Nephron (organoid): ENCODE results near the gene TMPRSS4.
A peak's percentile ranks its signal among the peaks of the same experiment; 100 is the strongest.

Experiments used
- H3K27ac Mint-ChIP-seq, 3 experiments: 2 replicates each; pipeline ENCODE4 v1.8.0; 2020; ENCODE audit warnings: mixed read lengths in 3 of 3, mild to moderate bottlenecking in 2 of 3, moderate library complexity in 1 of 3
- H3K27me3 Mint-ChIP-seq: 2 replicates; pipeline ENCODE4 v1.8.0; 2021; ENCODE audit warnings: low read depth, mild to moderate bottlenecking, moderate library complexity, mixed read lengths
- H3K36me3 Mint-ChIP-seq: 2 replicates; pipeline ENCODE4 v1.8.0; 2020; ENCODE audit warnings: low read depth, mixed read lengths
- H3K4me1 Mint-ChIP-seq: 2 replicates; pipeline ENCODE4 v1.8.0; 2020; ENCODE audit warnings: mixed read lengths
- H3K4me3 Mint-ChIP-seq, 3 experiments: 2 replicates each; pipeline ENCODE4 v1.8.0; 2020; ENCODE audit warnings: mild to moderate bottlenecking in 3 of 3, mixed read lengths in 3 of 3, moderate library complexity in 2 of 3
- H3K9me3 Mint-ChIP-seq: 2 replicates; pipeline ENCODE4 v1.8.0; 2020; ENCODE audit warnings: mixed read lengths
- TF ChIP-seq, protein P1 (sequence below), 3 experiments: fragments of 200-600 bp; sonication (generic); IDR thresholded peaks; one replicate each; pipeline ENCODE4 v1.5.0; 2021; ENCODE audit warnings: antibody characterized with exemption in 3 of 3; ENCODE audit not compliant: unreplicated experiment in 3 of 3

The TMPRSS4 gene

DNA sequence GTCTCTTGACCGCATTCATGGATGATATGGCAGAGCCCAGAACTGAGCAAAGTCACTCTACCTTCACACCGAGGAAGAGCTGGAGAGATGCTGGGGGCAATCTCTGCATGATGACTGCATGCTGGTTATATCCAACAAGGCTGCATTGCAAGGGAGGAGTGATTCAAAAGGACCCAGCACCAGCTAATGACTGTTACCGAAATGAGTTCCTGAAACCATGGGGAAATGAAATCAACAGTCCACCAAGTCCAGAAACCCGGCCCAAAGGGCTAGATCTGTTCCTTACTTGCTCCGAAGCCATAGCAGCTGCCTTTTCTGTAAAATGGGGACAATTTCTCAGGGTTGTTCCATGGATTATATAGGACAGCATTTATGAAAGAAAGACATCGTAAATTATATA lies 11.1 kb downstream of the TMPRSS4 start:
- H3K4me3 Mint-ChIP-seq = no peak overlapping the region
- peaks cover 21% of the 10 kb centered on the region for H3K27me3 Mint-ChIP-seq
- H3K36me3 Mint-ChIP-seq = no peaks in the 10 kb centered on the region
- H3K27ac Mint-ChIP-seq = no peak overlapping the region
- H3K4me1 Mint-ChIP-seq = peaks cover 11% of the 10 kb centered on the region
- H3K9me3 Mint-ChIP-seq = no peaks in the 10 kb centered on the region
- TF ChIP-seq, protein P1, sequence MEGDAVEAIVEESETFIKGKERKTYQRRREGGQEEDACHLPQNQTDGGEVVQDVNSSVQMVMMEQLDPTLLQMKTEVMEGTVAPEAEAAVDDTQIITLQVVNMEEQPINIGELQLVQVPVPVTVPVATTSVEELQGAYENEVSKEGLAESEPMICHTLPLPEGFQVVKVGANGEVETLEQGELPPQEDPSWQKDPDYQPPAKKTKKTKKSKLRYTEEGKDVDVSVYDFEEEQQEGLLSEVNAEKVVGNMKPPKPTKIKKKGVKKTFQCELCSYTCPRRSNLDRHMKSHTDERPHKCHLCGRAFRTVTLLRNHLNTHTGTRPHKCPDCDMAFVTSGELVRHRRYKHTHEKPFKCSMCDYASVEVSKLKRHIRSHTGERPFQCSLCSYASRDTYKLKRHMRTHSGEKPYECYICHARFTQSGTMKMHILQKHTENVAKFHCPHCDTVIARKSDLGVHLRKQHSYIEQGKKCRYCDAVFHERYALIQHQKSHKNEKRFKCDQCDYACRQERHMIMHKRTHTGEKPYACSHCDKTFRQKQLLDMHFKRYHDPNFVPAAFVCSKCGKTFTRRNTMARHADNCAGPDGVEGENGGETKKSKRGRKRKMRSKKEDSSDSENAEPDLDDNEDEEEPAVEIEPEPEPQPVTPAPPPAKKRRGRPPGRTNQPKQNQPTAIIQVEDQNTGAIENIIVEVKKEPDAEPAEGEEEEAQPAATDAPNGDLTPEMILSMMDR (IDR thresholded peaks at IDR 0.05; ENCODE audit: unreplicated experiment in 3 of 3) = no peak

DNA sequence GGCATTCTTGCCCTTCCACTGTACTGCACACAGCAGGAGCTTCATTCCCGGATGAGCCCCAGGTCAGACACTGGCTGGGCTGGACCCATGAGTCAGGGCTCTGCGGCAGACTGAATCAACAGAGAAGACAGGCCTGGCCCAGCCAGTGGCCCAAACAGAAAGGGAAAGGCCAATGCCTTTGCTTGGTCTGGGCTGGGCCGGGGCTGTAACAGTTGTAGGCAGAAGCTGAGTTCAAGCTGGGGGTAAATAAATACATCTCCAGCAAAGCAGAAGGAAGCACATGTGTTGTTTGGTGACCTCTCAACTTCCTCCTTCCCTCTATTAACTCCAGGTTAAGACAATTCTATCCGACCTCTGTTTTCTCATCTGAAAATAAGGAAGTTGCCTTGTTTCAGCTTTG lies 11.7 kb downstream of the TMPRSS4 start:
- peaks cover 21% of the 10 kb centered on the region for H3K27me3 Mint-ChIP-seq
- no peaks in the 10 kb centered on the region for H3K36me3 Mint-ChIP-seq
- H3K4me3 Mint-ChIP-seq = no peak overlapping the region
- H3K9me3 Mint-ChIP-seq = no peaks in the 10 kb centered on the region
- no peak overlapping the region for H3K27ac Mint-ChIP-seq
- TF ChIP-seq, protein P1 (IDR thresholded peaks at IDR 0.05; ENCODE audit: unreplicated experiment in 3 of 3) = no peak
- H3K4me1 Mint-ChIP-seq = peaks cover 6% of the 10 kb centered on the region

DNA sequence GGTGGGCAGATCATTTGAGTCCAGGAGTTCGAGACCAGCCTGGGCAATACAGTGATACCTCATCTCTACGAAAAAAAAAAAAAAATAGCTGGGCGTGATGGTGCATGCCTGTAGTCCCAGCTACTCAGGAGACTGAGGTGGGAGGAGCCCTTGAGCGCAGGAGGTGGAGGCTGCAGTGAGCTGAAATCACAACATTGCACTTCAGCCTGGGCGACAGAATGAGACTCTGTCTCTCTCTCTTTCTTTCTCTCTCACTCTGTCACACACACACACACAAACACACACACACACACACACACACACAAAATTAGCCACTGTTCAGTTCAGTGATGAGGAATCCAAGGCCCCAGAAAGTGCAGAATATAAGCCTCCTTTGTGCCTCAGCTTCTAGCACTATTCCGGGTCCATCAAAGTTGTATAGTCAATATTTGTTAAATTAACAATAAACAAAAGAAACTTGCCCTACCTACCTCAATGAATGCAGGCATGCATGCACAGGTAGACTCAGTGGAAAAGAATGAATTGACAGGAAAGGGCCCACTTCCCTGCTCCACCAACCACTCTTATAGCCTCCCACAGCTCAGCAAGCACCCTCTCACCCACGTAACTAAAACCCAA lies 13.8 kb downstream of the TMPRSS4 start:
- Mint-ChIP-seq H3K27me3 (peaks cover 26% of the 10 kb centered on the region), H3K27ac (peak overlapping the region in 2 of 3 experiments; percentile 57 to 81), H3K9me3 (no peaks in the 10 kb centered on the region)

DNA sequence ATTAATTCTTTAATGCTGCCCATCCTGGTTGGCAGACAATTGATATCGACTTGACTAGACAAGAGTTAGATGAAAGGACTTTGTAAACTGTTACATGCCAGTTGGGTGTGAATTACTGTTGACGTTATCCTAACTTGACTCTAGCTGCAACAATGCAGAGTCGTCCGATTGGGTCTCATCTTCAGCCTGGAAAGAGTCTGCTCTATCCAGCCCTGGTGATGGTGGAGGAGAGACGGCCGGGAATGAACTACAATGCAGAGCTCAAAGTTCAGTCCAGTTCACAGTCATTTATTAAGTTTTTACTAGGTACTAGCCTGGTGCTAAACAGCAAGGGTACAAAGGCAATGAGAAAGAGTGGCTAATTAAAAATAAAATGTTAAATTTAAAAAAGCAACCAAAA lies 14.8 kb downstream of the TMPRSS4 start:
- Mint-ChIP-seq H3K36me3 (no peaks in the 10 kb centered on the region), H3K9me3 (no peaks in the 10 kb centered on the region), H3K4me1 (no peaks in the 10 kb centered on the region), H3K27ac (peak overlapping the region; percentile 57 to 81 (median 67)), H3K4me3 (no peak overlapping the region), H3K27me3 (peaks cover 25% of the 10 kb centered on the region)
- TF ChIP-seq, protein P1 (IDR thresholded peaks at IDR 0.05; ENCODE audit: unreplicated experiment in 3 of 3) = no peak

More for the DNA sequence above, 13.8 kb downstream of the TMPRSS4 start:
- TF ChIP-seq, protein P1 (IDR thresholded peaks at IDR 0.05; ENCODE audit: unreplicated experiment in 3 of 3) = no peak
- no peak overlapping the region for H3K4me3 Mint-ChIP-seq
- no peaks in the 10 kb centered on the region for H3K36me3 Mint-ChIP-seq
- H3K4me1 Mint-ChIP-seq = no peaks in the 10 kb centered on the region

DNA sequence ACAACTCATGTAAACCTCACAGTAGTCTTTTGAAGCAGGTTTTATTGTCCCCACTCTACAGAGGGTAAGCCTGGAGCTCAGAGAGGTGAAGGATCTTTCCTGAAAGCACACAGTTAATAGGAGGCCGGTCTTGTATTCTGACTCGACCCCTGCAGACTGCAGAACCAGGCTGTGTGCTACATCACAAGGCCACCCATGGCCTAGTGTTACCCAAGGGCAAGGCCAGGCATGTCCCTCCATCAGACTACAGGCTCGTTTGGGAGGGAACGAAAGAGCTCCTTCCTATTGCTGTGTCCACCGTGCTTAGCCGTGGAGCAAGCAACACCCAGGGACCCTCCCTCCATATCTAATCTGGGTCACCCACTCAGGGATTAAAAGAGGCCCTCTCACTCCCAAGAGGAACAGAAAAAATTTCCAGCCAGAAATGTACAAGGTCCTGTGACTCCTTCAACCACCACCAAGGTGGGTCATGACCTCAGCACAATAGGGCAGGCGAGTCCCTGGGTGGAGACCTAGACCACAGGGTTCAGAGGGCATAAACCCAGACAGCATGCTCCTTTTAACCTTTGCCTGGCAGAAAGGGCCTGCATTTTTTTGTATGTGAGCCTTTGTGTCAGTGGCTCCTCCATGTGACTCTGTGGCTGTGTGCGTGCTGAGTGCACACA lies 16.2 kb downstream of the TMPRSS4 start:
- peak overlapping the region in 1 of 3 experiments; percentile 81 for H3K27ac Mint-ChIP-seq
- H3K27me3 Mint-ChIP-seq = peaks cover 18% of the 10 kb centered on the region
- H3K4me1 Mint-ChIP-seq = no peaks in the 10 kb centered on the region
- TF ChIP-seq, protein P1 (IDR thresholded peaks at IDR 0.05; ENCODE audit: unreplicated experiment in 3 of 3) = no peak
- H3K4me3 Mint-ChIP-seq = no peak overlapping the region
- H3K9me3 Mint-ChIP-seq = no peaks in the 10 kb centered on the region
- H3K36me3 Mint-ChIP-seq = no peaks in the 10 kb centered on the region

DNA sequence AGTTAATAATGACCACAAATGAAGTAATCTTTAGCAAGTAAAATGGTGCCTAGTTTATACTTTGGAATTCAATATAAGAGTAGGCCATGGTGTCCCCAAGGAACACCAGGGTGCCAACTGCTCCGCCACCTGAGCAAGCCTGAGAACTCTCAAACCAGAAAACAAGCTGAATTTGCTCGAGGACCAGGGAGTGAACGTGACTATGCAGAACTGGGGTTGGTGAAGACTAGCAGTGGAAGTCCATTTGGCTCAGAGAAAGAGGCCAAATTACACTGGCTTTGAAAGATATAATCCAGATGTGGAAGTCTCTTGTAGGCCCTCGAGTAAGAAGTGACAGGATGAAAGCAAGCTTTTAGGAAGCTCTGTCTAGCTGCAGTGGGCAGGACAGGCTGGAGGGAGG lies 18.6 kb downstream of the TMPRSS4 start:
- Mint-ChIP-seq H3K4me3 (no peak overlapping the region), H3K4me1 (peaks cover 9% of the 10 kb centered on the region), H3K36me3 (no peaks in the 10 kb centered on the region), H3K27ac (no peak overlapping the region), H3K27me3 (peaks cover 18% of the 10 kb centered on the region), H3K9me3 (no peaks in the 10 kb centered on the region)
- TF ChIP-seq, protein P1 (IDR thresholded peaks at IDR 0.05; ENCODE audit: unreplicated experiment in 3 of 3) = no peak
